Bone marrow (tissue), 2 donors: ENCODE data around the gene FAM151B.
"Not testable (repeated sequence)": the region's sequence is repeated elsewhere in the genome, so short reads cannot be mapped to it uniquely, and the experiment has no call there.

Source experiments
- DNase-seq, 2 donors: peaks; one replicate each; lab custom pipeline; 2025; lab: John Stamatoyannopoulos, UW

Gene FAM151B

GRCh38 chr5:80487829-80488721 is at the start of gene FAM151B:
FAM151B (plus strand) TSS chr5:80488100; CDS start chr5:80488124, 24 bp downstream.
- DNase-seq = peak in 1 of 2 donors; percentile 64

- no peak for DNase-seq
Observed at GRCh38 chr5:80438739-80439138, 49.2 kb upstream of the FAM151B start.

GRCh38 chr5:80439213-80439612 is 48.7 kb upstream of the FAM151B start:
- no peak for DNase-seq

GRCh38 chr5:80442742-80443141 is 45.2 kb upstream of the FAM151B start:
- no peak for DNase-seq

- no peak for DNase-seq
Observed at GRCh38 chr5:80453366-80453765, 34.5 kb upstream of the FAM151B start.

GRCh38 chr5:80463269-80463668 is 24.6 kb upstream of the FAM151B start:
- DNase-seq = no peak

- DNase-seq = no peak
Observed at GRCh38 chr5:80466669-80467485, 21.0 kb upstream of the FAM151B start.

- DNase-seq = no peak
Observed at GRCh38 chr5:80468131-80468530, 19.8 kb upstream of the FAM151B start.

GRCh38 chr5:80470631-80471030 is 17.3 kb upstream of the FAM151B start:
- not testable (repeated sequence) for DNase-seq

GRCh38 chr5:80474929-80475328 is 13.0 kb upstream of the FAM151B start:
- no peak for DNase-seq

- no peak for DNase-seq
Observed at GRCh38 chr5:80479713-80480112, 8.2 kb upstream of the FAM151B start.

- DNase-seq = no peak
Observed at GRCh38 chr5:80480354-80480753, 7.5 kb upstream of the FAM151B start.

GRCh38 chr5:80481019-80481893 is 6.6 kb upstream of the FAM151B start:
- peak in 1 of 2 donors; percentile 43 for DNase-seq

GRCh38 chr5:80482578-80482977 is 5.3 kb upstream of the FAM151B start:
- no peak for DNase-seq

GRCh38 chr5:80483636-80484232 is 4.2 kb upstream of the FAM151B start:
- DNase-seq = no peak

GRCh38 chr5:80487444-80487828 is 464 bp upstream of the FAM151B start:
- DNase-seq = no peak

- DNase-seq = no peak
Observed at GRCh38 chr5:80491296-80491695, 3.4 kb downstream of the FAM151B start.

- DNase-seq = no peak
Observed at GRCh38 chr5:80492741-80493140, 4.8 kb downstream of the FAM151B start.

- not testable (repeated sequence) for DNase-seq
Observed at GRCh38 chr5:80493443-80493842, 5.5 kb downstream of the FAM151B start.

- DNase-seq = no peak
Observed at GRCh38 chr5:80495891-80496290, 8.0 kb downstream of the FAM151B start.

- no peak for DNase-seq
Observed at GRCh38 chr5:80502800-80503199, 14.9 kb downstream of the FAM151B start.

GRCh38 chr5:80503641-80504040 is 15.7 kb downstream of the FAM151B start:
- DNase-seq = no peak
